GM12878 (cell line): ENCODE results near the gene FERD3L. TPM values are rescaled to one million over a fixed set of nuclear protein-coding genes. Genes with fewer than 3 reads are reported as not detected.

Source experiments
- ATAC-seq: fragments of 200-7000 bp; cut with Tn5 transposase; 3 replicates; pipeline ENCODE4 v1.9.1; 2020; ENCODE audit warnings: mild to moderate bottlenecking, moderate library complexity
- BruUV-seq: library from RNA; stranded (reverse); fragments of 400-500 nt; replicated peaks from 2 replicates; lab custom pipeline; 2021; lab: Mats Ljungman, UMichigan
- CTCF ChIA-PET: fragments of 300-600 bp; sonication (Branson Sonifier 250); formaldehyde crosslinking; extraction: SDS; loops from one replicate; lab custom pipeline; 2021; ENCODE audit warnings: inconsistent platforms; lab: Yijun Ruan, JAX
- POLR2A ChIA-PET: fragments of 350-600 bp; formaldehyde crosslinking; extraction: SDS; loops from one replicate; lab custom pipeline; 2021; ENCODE audit warnings: inconsistent platforms; lab: Charles Lee
- RAD21 ChIA-PET: fragments of 300-600 bp; sonication (Branson Sonifier 250); formaldehyde crosslinking; loops from one replicate; lab custom pipeline; 2023; ENCODE audit warnings: antibody characterized with exemption; ENCODE audit not compliant: unreplicated experiment; lab: Charles Lee
- SMC1A ChIA-PET: fragments of 300-600 bp; sonication (Branson Sonifier 250); formaldehyde crosslinking; loops from one replicate; lab custom pipeline; 2023; ENCODE audit not compliant: unreplicated experiment, uncharacterized antibody; lab: Charles Lee
- DNase-seq: peaks from one replicate; pipeline ENCODE4 v3.0.0-alpha.2; 2011; ENCODE audit warnings: low read depth, low spot score
- FAIRE-seq: peaks from 3 replicates; lab custom pipeline; 2011; peaks lifted over from hg19 to GRCh38; lab: Jason Lieb, UNC
- H2AFZ ChIP-seq: 2 replicates; pipeline ENCODE4 v1.6.0; 2011; ENCODE audit warnings: low read depth, low read length, control low read depth; ENCODE audit not compliant: control insufficient read depth
- H3K27ac ChIP-seq: 2 replicates; pipeline ENCODE4 v1.5.1; 2011; ENCODE audit warnings: control low read depth; ENCODE audit not compliant: control insufficient read depth, insufficient read depth
- H3K27me3 ChIP-seq, 2 experiments: replicated peaks in 1 of 2; 2 replicates each; pipeline versions ENCODE4 v1.6.0 to v1.6.1; 2011; ENCODE audit warnings: low read length in 1 of 2; ENCODE audit not compliant: control insufficient read depth in 2 of 2, insufficient read depth in 2 of 2
- H3K36me3 ChIP-seq, 2 experiments: 2 replicates each; pipeline ENCODE4 v1.5.1; 2011; ENCODE audit warnings: low read length in 1 of 2; ENCODE audit not compliant: control insufficient read depth in 2 of 2, insufficient read depth in 2 of 2
- H3K4me1 ChIP-seq: 2 replicates; pipeline ENCODE4 v1.6.1; 2011; ENCODE audit warnings: mild to moderate bottlenecking, low read length, moderate library complexity, mixed read lengths; ENCODE audit not compliant: control insufficient read depth, insufficient read depth
- H3K4me2 ChIP-seq: 2 replicates; pipeline ENCODE4 v1.6.0; 2011; ENCODE audit warnings: control low read depth; ENCODE audit not compliant: control insufficient read depth, insufficient read depth
- H3K4me3 ChIP-seq: fragments of 200-600 bp; sonication (generic); 2 replicates; pipeline ENCODE4 v1.5.1; 2016
- H3K79me2 ChIP-seq: 2 replicates; pipeline ENCODE4 v1.6.0; 2011; ENCODE audit warnings: low read length; ENCODE audit not compliant: control insufficient read depth, insufficient read depth
- H3K9ac ChIP-seq: 2 replicates; pipeline ENCODE4 v1.8.0; 2011; ENCODE audit warnings: low read length, control low read depth, mixed read lengths; ENCODE audit not compliant: control insufficient read depth, insufficient read depth
- H3K9me3 ChIP-seq: replicated peaks from 3 replicates; pipeline ENCODE4 v1.5.1; 2011; ENCODE audit warnings: mild to moderate bottlenecking, low read length; ENCODE audit not compliant: control insufficient read depth, insufficient read depth
- H4K20me1 ChIP-seq: 2 replicates; pipeline ENCODE4 v1.6.0; 2011; ENCODE audit not compliant: control insufficient read depth, insufficient read depth
- CBFB ChIP-seq: IDR thresholded peaks from 2 replicates; pipeline ENCODE4 v1.6.1; 2016; ENCODE audit warnings: antibody characterized with exemption, low read depth
- GATAD2B ChIP-seq: fragments of 450-650 bp; conservative IDR thresholded peaks from 2 replicates; pipeline ENCODE4 v1.6.1; 2017; ENCODE audit warnings: low read depth, mild to moderate bottlenecking, moderate library complexity
- HDAC6 ChIP-seq: fragments of 200-600 bp; sonication (generic); IDR thresholded peaks from one replicate; pipeline ENCODE4 v1.8.0; 2017; ENCODE audit warnings: antibody characterized with exemption; ENCODE audit not compliant: unreplicated experiment
- LARP7 ChIP-seq: fragments of 450-650 bp; IDR thresholded peaks from 2 replicates; pipeline ENCODE4 v1.6.1; 2017; ENCODE audit warnings: mild to moderate bottlenecking
- MLLT1 ChIP-seq: fragments of 450-650 bp; IDR thresholded peaks from 2 replicates; pipeline ENCODE4 v1.6.1; 2016; ENCODE audit warnings: mild to moderate bottlenecking
- PAX8 ChIP-seq: fragments of 450-650 bp; IDR thresholded peaks from 2 replicates; pipeline ENCODE4 v1.6.1; 2017; ENCODE audit warnings: mild to moderate bottlenecking, moderate library complexity
- RAD21 ChIP-seq: IDR thresholded peaks from 2 replicates; pipeline ENCODE4 v1.6.1; 2011; ENCODE audit warnings: mild to moderate bottlenecking, low read depth, low read length, moderate library complexity; ENCODE audit not compliant: insufficient read depth
- RB1 ChIP-seq: fragments of 450-650 bp; formaldehyde crosslinking; IDR thresholded peaks from 2 replicates; pipeline ENCODE4 v1.6.1; 2017; ENCODE audit warnings: mild to moderate bottlenecking, borderline replicate concordance
- SMARCA5 ChIP-seq: fragments of 450-650 bp; IDR thresholded peaks from 2 replicates; pipeline ENCODE4 v1.6.1; 2017; ENCODE audit warnings: mild to moderate bottlenecking
- SP1 ChIP-seq: IDR thresholded peaks from one replicate; pipeline ENCODE4 v1.6.1; 2011; ENCODE audit warnings: low read depth, low read length
- TCF12 ChIP-seq: IDR thresholded peaks from 2 replicates; pipeline ENCODE4 v1.6.1; 2011; ENCODE audit warnings: low read depth, mild to moderate bottlenecking, low read length
- ZBTB11 ChIP-seq: fragments of 450-650 bp; formaldehyde crosslinking; IDR thresholded peaks from 2 replicates; pipeline ENCODE4 v1.5.0; 2022; ENCODE audit warnings: mild to moderate bottlenecking, missing genetic modification characterization
- ZBTB40 ChIP-seq: fragments of 450-650 bp; IDR thresholded peaks from 2 replicates; pipeline ENCODE4 v1.6.1; 2016; ENCODE audit warnings: mild to moderate bottlenecking, moderate library complexity, borderline replicate concordance
- ZNF274 ChIP-seq: IDR thresholded peaks from one replicate; pipeline ENCODE4 v1.8.0; 2011; ENCODE audit not compliant: insufficient read length, insufficient read depth
- WGBS: methylation state at CpG from one replicate; pipeline ENCODE4 v1.1.6; 2016; ENCODE audit warnings: low lambda C conversion rate; ENCODE audit not compliant: insufficient replicate concordance, insufficient coverage; ENCODE audit errors: missing lambda C conversion rate; 5-methylcytosine and 5-hydroxymethylcytosine counted together
- in situ Hi-C: fragments of 300-500 bp; cut with MboI; formaldehyde crosslinking; loops from 9 replicates; pipeline ENCODE4 v1.14.3; 2018; ENCODE audit warnings: mixed read lengths
- intact Hi-C: fragments of 100-400 bp; cut with micrococcal nuclease; formaldehyde crosslinking; loops from one replicate; pipeline ENCODE4 v1.14.2; 2022; ENCODE audit not compliant: unreplicated experiment
- polyA plus RNA-seq, 11 experiments: library from polyadenylated mRNA; depleted of rRNA in 4 of 11; unstranded in 6 of 11; stranded (reverse) in 5 of 11; fragments of >200 nt; fragmentation: Nextera tagmentation in 4 of 11; fragmentation: Illumina TruSeq in 1 of 11; extraction: Ambion mirVana in 4 of 11; extraction: Trizol in 1 of 11; gene quantifications; 1 replicate in 1 of 11; 2 replicates in 10 of 11; pipeline versions ENCODE4 v1.2.1 to v1.2.3, GENCODE V29; 2011 to 2016; ENCODE audit warnings: inconsistent platforms in 2 of 11, missing spikeins in 2 of 11, low read depth in 1 of 11
- total RNA-seq, 4 experiments: library from RNA; depleted of rRNA in 3 of 4; stranded (reverse); fragments of >200 nt in 3 of 4; fragmentation: Illumina TruSeq in 1 of 4; extraction: Trizol in 1 of 4; gene quantifications; 2 replicates each; pipeline versions ENCODE4 v1.2.1 to v1.2.3, GENCODE V29; 2013 to 2021

Gene FERD3L
- total and polyA plus RNA-seq, 10 of the 15 experiments (the other 5 are each of a cell fraction or from before 2014, with no cell fraction given) = not detected

GRCh38 chr7:19109000-19109946, 35.9 kb downstream of the FERD3L start:
- intact Hi-C loops = no loop called here

More at GRCh38 chr7:19109000-19109946, 35.9 kb downstream of the FERD3L start:
- Histone ChIP-seq H3K4me3 (no peak overlapping the region), H3K9ac (no peak overlapping the region), H3K27me3 (peaks cover 8 to 23% of the 10 kb centered on the region in 2 experiments), H3K27ac (no peak overlapping the region), H3K36me3 (no peaks in the 10 kb centered on the region), H3K4me2 (no peak overlapping the region), H2AFZ (no peak overlapping the region), H3K4me1 (no peaks in the 10 kb centered on the region; the same call in 1 of the 2 replicates), H4K20me1 (no peaks in the 10 kb centered on the region), H3K79me2 (no peaks in the 10 kb centered on the region), H3K9me3 (no peaks in the 10 kb centered on the region; the same call in 1 of the 3 replicates)
- POLR2A ChIA-PET = no interaction called here
- ATAC-seq = no peak
- DNase-seq = no peak
- CTCF ChIA-PET = no interaction called here
- in situ Hi-C loops = loop anchor here (25.0 kb wide), 1 partner anchor 553 kb away; no protein-coding TSS in a partner anchor
- RAD21 ChIA-PET = no interaction called here
- TF ChIP-seq GATAD2B = no peak
- TF ChIP-seq MLLT1 = no peak
- no peak for TF ChIP-seq ZBTB40
- no peak for TF ChIP-seq HDAC6
- no peak for TF ChIP-seq RAD21
- TF ChIP-seq ZNF274 = no peak
- no peak for TF ChIP-seq SP1
- TF ChIP-seq LARP7 = no peak
- TF ChIP-seq RB1 = no peak
- TF ChIP-seq TCF12 = no peak
- TF ChIP-seq ZBTB11 (CRISPR knock-in tag) = no peak
- no peak for TF ChIP-seq PAX8
- no peak for TF ChIP-seq CBFB
- TF ChIP-seq SMARCA5 = no peak
- 22% methylated on average over 11 of the region's 11 CpGs for WGBS
- FAIRE-seq = no peak
- SMC1A ChIA-PET = no interaction called here
- BruUV-seq = no TSS peak
